Colonic mucosa (tissue), 4 donors: ENCODE data around the gene ADAD2. TPM values are rescaled to one million over a fixed set of nuclear protein-coding genes. Genes with fewer than 3 reads are reported as not detected.

Experiments
- DNase-seq: peaks from one replicate; pipeline ENCODE4 v3.0.0-alpha.2; 2020
- H3K27ac ChIP-seq: fragments of 200-600 bp; one replicate; pipeline ENCODE4 v1.8.0; 2021
- H3K27me3 ChIP-seq: fragments of 200-600 bp; one replicate; pipeline ENCODE4 v1.8.0; 2021
- H3K36me3 ChIP-seq: fragments of 200-600 bp; one replicate; pipeline ENCODE4 v1.8.0; 2021
- H3K4me1 ChIP-seq: fragments of 200-600 bp; one replicate; pipeline ENCODE4 v1.8.0; 2021; ENCODE audit warnings: mild to moderate bottlenecking
- H3K4me3 ChIP-seq: fragments of 200-600 bp; one replicate; pipeline ENCODE4 v1.8.0; 2021
- H3K9ac ChIP-seq, 2 donors: one replicate each; pipeline ENCODE4 v1.7.0; 2013; ENCODE audit warnings: control low read depth in 2 of 2, low read depth in 2 of 2, low read length in 2 of 2
- H3K9me3 ChIP-seq: fragments of 200-600 bp; one replicate; pipeline ENCODE4 v1.8.0; 2021
- intact Hi-C: fragments of 100-400 bp; cut with DNase I; formaldehyde crosslinking; loops from one replicate; pipeline ENCODE4 v1.14.1; 2022
- total RNA-seq, 2 donors: library from RNA; stranded (reverse); fragmentation: NEBNext Ultra II Directional in 1 of 2; extraction: Animal tissue kit (Norgen Biotek cat#: 25700) in 1 of 2; gene quantifications; one replicate each; pipeline ENCODE4 v1.2.1, GENCODE V29; 2021
- TF ChIP-seq, protein P1 (sequence below): fragments of 200-600 bp; IDR thresholded peaks from one replicate; pipeline ENCODE4 v1.8.0; 2022; ENCODE audit warnings: antibody characterized with exemption, mild to moderate bottlenecking
- donor health status: healthy.
- donor health status: DM: no; HTN: no; CAD: no.
- donor health status: DM: no; HTN: no; CAD: no.

The ADAD2 gene
- total RNA-seq, 2 donors from 2014 or later: not detected

- no peak overlapping the region for H3K9ac ChIP-seq
- H3K4me3 ChIP-seq: no peak overlapping the region
- intact Hi-C loops: loop anchor here (10.0 kb wide), 2 partner anchors 217 to 303 kb away; partner anchors contain the start of gene NECAB2
- no peaks in the 10 kb centered on the region for H3K27me3 ChIP-seq
- TF ChIP-seq, protein P1, sequence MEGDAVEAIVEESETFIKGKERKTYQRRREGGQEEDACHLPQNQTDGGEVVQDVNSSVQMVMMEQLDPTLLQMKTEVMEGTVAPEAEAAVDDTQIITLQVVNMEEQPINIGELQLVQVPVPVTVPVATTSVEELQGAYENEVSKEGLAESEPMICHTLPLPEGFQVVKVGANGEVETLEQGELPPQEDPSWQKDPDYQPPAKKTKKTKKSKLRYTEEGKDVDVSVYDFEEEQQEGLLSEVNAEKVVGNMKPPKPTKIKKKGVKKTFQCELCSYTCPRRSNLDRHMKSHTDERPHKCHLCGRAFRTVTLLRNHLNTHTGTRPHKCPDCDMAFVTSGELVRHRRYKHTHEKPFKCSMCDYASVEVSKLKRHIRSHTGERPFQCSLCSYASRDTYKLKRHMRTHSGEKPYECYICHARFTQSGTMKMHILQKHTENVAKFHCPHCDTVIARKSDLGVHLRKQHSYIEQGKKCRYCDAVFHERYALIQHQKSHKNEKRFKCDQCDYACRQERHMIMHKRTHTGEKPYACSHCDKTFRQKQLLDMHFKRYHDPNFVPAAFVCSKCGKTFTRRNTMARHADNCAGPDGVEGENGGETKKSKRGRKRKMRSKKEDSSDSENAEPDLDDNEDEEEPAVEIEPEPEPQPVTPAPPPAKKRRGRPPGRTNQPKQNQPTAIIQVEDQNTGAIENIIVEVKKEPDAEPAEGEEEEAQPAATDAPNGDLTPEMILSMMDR: no peak
- DNase-seq: no peak
- no peaks in the 10 kb centered on the region for H3K9me3 ChIP-seq
- H3K4me1 ChIP-seq: peaks cover 3% of the 10 kb centered on the region
- no peak overlapping the region for H3K27ac ChIP-seq
- H3K36me3 ChIP-seq: no peaks in the 10 kb centered on the region
Observed at GRCh38 chr16:84181144-84181915, 9.6 kb upstream of the ADAD2 start.

DNA sequence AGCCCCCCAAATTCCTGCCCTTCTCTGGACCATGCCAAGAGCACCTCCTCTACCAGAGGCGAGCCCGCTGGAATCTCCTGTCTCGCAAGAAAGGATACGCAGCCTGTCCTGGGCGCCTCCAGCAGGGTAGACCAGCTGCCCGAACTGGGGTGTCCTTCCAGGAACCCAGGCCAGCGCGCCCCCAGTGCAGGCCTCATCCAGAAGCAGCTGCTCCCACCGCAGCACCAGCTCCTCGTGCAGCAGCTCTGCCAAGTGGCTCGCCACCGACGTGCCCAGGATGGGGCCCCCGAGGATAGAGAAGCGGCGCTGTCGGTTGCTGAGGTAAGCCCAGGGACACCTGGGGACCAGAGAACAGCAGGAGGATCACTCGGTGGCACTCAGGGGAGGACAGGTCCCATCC, 8.9 kb upstream of the ADAD2 start:
- Histone ChIP-seq H3K27ac (no peak overlapping the region), H3K36me3 (no peaks in the 10 kb centered on the region), H3K4me3 (no peak overlapping the region), H3K4me1 (no peaks in the 10 kb centered on the region), H3K27me3 (no peaks in the 10 kb centered on the region), H3K9ac (no peak overlapping the region), H3K9me3 (no peaks in the 10 kb centered on the region)
- DNase-seq: no peak
- intact Hi-C loops: loop anchor here (10.0 kb wide), 2 partner anchors 217 to 303 kb away; partner anchors contain the start of gene NECAB2
- TF ChIP-seq, protein P1: no peak

DNA sequence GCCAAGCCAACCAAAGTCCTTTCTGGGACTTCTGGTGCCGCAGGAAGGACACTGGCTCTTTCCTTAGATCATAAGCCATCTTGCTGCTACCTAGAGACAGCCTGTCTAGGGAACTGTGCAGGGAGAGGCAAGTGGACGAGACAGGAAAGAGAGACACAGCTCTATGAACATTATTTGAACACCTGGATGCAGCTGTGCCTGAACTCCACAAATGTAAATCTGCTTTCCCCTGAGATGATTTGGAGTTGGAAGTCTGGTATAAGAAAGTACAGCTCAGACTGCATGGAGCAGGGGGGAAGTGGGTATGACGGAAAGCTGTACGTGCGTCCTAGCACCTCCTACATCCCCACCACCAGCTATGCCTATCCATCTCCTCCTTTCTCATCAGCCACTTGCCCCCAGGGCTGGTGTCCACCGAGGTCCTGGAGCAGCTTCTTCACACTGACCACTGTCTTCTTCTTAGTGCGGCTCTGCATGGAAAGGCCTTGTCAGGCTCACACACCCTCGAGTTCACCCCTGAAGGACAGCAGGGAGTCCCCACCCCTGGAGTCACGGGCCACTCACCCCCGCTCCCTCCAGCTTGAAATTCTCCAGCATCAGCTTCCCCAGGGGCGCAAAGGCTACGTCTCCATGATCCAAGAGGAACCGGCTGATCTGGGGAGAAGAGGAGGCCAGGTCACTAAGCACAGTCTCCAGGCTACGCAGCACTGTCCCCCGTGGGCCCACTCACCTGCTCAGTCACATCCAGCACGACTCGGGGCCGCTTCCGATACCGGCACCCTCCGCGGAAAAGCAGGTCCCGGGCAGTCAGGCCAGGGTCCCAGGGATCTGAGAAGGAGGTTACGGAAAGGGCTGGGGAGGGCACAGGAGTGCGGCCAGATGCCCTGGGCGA, 8.0 kb upstream of the ADAD2 start:
- H3K9me3 ChIP-seq: no peaks in the 10 kb centered on the region
- intact Hi-C loops: loop anchor here (10.0 kb wide), 2 partner anchors 218 to 302 kb away; partner anchors contain the start of gene NECAB2
- no peak overlapping the region for H3K4me3 ChIP-seq
- H3K9ac ChIP-seq: no peak overlapping the region
- H3K4me1 ChIP-seq: no peaks in the 10 kb centered on the region
- TF ChIP-seq, protein P1: no peak
- H3K36me3 ChIP-seq: no peaks in the 10 kb centered on the region
- H3K27me3 ChIP-seq: no peaks in the 10 kb centered on the region
- no peak overlapping the region for H3K27ac ChIP-seq
- no peak for DNase-seq

DNA sequence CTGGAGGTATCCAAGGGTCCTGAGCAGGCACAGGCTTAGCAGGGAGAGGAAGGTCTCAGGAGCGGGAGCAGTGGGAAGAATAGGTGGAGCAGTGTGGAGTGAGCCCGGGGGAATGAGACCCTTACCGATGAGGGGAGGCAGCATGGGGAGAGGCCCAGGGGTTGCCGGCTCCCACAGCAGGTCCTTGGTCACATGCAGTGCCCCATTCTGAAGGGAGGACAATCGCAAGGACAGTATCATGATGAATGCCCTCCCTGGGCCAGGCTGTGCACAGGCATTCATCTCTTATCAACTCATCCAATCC, 7.4 kb upstream of the ADAD2 start:
- no peak for DNase-seq
- Histone ChIP-seq H3K9me3 (no peaks in the 10 kb centered on the region), H3K4me1 (no peaks in the 10 kb centered on the region), H3K36me3 (no peaks in the 10 kb centered on the region), H3K4me3 (no peak overlapping the region), H3K27ac (no peak overlapping the region), H3K27me3 (no peaks in the 10 kb centered on the region), H3K9ac (no peak overlapping the region)
- TF ChIP-seq, protein P1: no peak
- intact Hi-C loops: loop anchor here (10.0 kb wide), 2 partner anchors 219 to 301 kb away; partner anchors contain the start of gene NECAB2

GRCh38 chr16:84183911-84184591, 6.9 kb upstream of the ADAD2 start:
- TF ChIP-seq, protein P1: no peak
- Histone ChIP-seq H3K27ac (no peak overlapping the region), H3K9ac (no peak overlapping the region), H3K4me1 (no peaks in the 10 kb centered on the region), H3K27me3 (no peaks in the 10 kb centered on the region), H3K4me3 (no peak overlapping the region), H3K36me3 (no peaks in the 10 kb centered on the region), H3K9me3 (no peaks in the 10 kb centered on the region)
- DNase-seq: no peak
- intact Hi-C loops: loop anchor here (10.0 kb wide), 2 partner anchors 219 to 301 kb away; partner anchors contain the start of gene NECAB2
